Ovary (tissue), 3 donors: Measurements from ENCODE around the gene ETNPPL.

Experiments used
- POLR2A ChIP-seq: fragments of 450-650 bp; IDR thresholded peaks from one replicate; pipeline ENCODE4 v1.6.1; 2017; ENCODE audit warnings: antibody characterized with exemption, mild to moderate bottlenecking, moderate library complexity
- TF ChIP-seq, protein P1 (sequence below), 3 donors: fragments of 450-650 bp in 2 of 3; fragments of 200-600 bp in 1 of 3; IDR thresholded peaks; one replicate each; pipeline versions ENCODE4 v1.5.1 to v1.8.0; 2016 to 2022; ENCODE audit warnings: antibody characterized with exemption in 3 of 3, mild to moderate bottlenecking in 1 of 3
- donor health status: DM: no; HTN: no; CAD: no.

DNA sequence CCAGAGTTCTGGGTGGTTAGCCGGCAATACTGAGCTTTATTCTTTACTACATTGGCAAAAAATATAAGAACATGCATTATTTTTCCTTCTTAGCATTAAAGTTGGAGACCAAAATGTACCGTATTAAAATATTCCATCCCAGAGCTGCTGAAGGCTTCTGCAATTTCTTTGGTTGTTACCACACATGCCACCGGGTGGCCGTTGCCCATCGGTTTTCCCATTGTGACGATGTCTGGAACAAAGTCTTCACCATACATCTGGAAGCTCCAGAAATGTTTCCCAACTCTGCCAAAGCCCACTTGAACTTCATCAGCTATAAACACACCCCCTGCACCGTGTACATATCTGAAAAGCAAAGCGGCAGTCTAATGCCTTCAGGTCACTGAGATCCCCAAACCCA is 13.7 kb downstream of the ETNPPL start:
- TF ChIP-seq, protein P1, sequence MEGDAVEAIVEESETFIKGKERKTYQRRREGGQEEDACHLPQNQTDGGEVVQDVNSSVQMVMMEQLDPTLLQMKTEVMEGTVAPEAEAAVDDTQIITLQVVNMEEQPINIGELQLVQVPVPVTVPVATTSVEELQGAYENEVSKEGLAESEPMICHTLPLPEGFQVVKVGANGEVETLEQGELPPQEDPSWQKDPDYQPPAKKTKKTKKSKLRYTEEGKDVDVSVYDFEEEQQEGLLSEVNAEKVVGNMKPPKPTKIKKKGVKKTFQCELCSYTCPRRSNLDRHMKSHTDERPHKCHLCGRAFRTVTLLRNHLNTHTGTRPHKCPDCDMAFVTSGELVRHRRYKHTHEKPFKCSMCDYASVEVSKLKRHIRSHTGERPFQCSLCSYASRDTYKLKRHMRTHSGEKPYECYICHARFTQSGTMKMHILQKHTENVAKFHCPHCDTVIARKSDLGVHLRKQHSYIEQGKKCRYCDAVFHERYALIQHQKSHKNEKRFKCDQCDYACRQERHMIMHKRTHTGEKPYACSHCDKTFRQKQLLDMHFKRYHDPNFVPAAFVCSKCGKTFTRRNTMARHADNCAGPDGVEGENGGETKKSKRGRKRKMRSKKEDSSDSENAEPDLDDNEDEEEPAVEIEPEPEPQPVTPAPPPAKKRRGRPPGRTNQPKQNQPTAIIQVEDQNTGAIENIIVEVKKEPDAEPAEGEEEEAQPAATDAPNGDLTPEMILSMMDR (IDR thresholded peaks at IDR 0.05): no peak
- TF ChIP-seq POLR2A: no peak
